Stimulated activated CD4-positive, alpha-beta T cell treated with anti-CD3 and anti-CD28 coated beads, Interleukin-12 subunit alpha, Interleukin-12 subunit beta, amount 100 ng/mL, for 48 hours (primary cell): ENCODE measurements around the gene SPATA17.

Experiments used
- DNase-seq, 3 donors: peaks; one replicate each; pipeline ENCODE4 v3.0.0-alpha.2; 2020; ENCODE audit warnings: low read depth in 2 of 3, low spot score in 1 of 3

Gene SPATA17

DNA sequence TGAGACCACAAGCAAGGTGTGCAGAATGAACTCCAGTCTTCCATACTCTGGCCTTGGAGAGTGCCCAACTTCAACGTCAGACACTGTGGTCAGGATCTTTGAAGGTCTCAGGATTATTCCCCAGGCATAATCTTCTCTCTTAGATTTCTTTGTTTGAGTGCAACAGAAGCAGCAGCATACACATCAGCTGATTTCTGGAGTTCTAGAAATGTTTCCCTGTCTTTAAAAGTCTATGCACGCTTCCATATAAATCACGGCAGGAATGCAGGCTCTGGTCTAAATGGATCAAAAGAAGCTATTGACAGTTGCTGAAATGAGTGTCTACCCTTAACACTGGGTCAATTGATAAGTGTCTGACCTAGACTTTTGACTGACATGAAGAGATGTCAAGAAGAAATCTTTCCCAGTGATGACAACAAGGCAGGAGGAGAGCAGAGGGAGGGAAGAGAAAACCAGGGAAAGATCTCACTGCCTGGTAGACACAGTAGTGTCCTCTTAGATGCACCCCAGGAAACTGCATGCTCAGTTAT, 279.7 kb downstream of the SPATA17 start:
- DNase-seq = no peak

DNA sequence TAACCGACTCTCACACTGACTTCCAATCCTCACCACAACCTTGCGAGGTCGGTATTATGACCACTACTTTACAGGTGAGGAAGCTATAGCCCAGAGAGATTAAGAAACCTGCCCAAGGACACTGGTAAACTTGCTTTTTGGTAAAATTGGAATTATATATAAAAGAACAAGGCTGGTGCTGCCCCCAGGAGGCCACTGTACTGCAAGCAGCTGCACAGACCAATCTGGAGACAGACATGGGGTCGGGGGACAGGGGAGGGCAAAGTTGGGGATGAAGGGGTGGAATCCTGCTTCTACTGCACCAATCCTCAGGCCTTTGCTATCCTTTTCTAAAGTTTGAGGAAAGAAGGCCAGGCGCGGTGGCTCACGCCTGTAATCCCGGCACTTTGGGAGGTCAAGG, 280.8 kb downstream of the SPATA17 start:
- DNase-seq = no peak

DNA sequence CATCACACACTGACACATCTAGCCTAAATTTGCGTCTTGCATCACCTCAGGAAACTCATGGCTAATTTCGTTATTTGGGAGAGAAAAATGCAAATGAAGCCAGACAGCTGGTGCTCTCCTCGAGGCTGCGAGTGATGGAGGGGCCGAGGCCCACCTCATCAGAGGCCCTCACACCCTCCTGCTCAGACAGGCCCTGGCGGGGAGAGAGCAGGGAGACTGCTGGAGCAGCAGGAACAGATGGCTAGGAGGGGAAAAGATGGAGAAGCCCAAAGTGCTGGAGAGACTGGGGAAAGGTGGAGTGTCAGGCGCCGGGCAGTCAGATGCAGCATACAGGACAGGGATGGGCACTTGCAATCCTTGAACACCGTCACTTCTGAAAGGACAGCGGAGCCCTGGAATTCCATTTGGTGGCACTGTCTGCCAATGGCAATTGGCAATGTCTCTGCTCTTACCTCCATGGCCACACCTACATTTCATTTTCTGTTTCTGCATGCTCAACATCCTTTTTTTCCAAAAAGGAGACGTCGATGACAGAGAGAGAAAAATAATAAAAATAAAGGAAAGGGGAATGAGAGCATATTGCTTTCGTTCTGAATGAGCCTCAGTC, 286.2 kb downstream of the SPATA17 start:
- no peak for DNase-seq

DNA sequence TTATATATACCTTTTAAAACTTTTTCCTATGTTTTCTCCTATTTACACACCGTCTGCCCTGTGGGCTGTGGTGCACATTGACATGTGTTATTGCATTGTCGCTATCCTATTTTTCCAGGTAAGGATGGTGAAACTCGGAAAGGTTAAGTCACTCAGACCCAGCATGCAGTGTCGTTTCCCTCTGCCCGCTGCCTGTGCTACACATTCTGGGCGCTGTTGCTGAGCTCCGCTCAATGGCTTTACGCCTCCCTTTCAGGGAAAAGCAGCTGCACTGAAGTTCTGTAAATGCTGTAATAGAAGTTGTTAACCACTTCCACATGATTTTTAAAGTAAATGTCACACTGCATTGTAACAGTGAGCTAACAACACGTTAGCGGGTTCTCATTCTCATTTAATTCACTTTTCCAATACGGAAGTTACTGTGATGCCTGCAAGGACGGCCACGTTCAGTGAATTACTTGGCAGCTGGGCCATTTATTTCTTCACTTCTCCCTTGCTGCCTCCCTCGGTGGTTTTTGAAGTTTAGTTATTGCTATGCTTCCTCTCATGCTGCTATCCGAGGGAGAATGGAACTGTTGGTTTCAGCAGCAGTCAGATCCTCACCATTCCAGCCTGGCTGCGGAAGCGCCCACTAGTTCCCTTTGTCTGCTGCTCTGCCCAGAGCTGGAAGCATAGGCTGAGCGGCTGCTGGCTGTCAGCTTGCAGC, 288.7 kb downstream of the SPATA17 start:
- no peak for DNase-seq
